ENCODE data around the gene CLPTM1L. TPM values are rescaled to one million over a fixed set of nuclear protein-coding genes. Genes with fewer than 3 reads are reported as not detected.

Gene CLPTM1L
- total and polyA plus RNA-seq, 9 of the 15 experiments (the other 6 are each of a cell fraction or from before 2014, with no cell fraction given): 3.5 to 217 (median 177) TPM

- TF ChIP-seq HOXB6 (CRISPR knock-in tag; IDR thresholded peaks at IDR 0.05; ENCODE audit: borderline replicate concordance): no peak
- no peak for TF ChIP-seq ETS2 (tag; IDR thresholded peaks at IDR 0.05; ENCODE audit: borderline replicate concordance, poor library complexity, severe bottlenecking)
- no peak for TF ChIP-seq KAT8 (IDR thresholded peaks at IDR 0.05; ENCODE audit: low read depth)
- peak; percentile 85 for TF ChIP-seq RBFOX2 (IDR thresholded peaks at IDR 0.05; ENCODE audit: low read depth, low read length)
- no peak for TF ChIP-seq NCOA2 (IDR thresholded peaks at IDR 0.05; ENCODE audit: partially characterized antibody in 2 of 2)
- peak; percentile 40; the same call in 1 of the 2 replicates for TF ChIP-seq SMAD4 (CRISPR knock-in tag; conservative IDR thresholded peaks at IDR 0.05)
- no peak for TF ChIP-seq ASH1L (IDR thresholded peaks at IDR 0.05; ENCODE audit: borderline replicate concordance, low read depth, partially characterized antibody)
- no peak for TF ChIP-seq PCBP2 (IDR thresholded peaks at IDR 0.05; ENCODE audit: low read depth, low read length, poor library complexity, severe bottlenecking)
- TF ChIP-seq PHF8 (IDR thresholded peaks at IDR 0.05; ENCODE audit: borderline replicate concordance, low read length): peak; percentile 97
- TF ChIP-seq ZNF77 (CRISPR knock-in tag; IDR thresholded peaks at IDR 0.05): no peak
- no peak for TF ChIP-seq ZNF140 (CRISPR knock-in tag; IDR thresholded peaks at IDR 0.05)
- no peak for TF ChIP-seq NCOA6 (IDR thresholded peaks at IDR 0.05)
- peak; percentile 93 for TF ChIP-seq C11orf30 (IDR thresholded peaks at IDR 0.05; ENCODE audit: low read depth)
- no peak for TF ChIP-seq ETV1 (tag; conservative IDR thresholded peaks at IDR 0.05; ENCODE audit: low read depth)
- no peak for TF ChIP-seq TSC22D4 (tag; IDR thresholded peaks at IDR 0.05)
- no peak for TF ChIP-seq IRF1 (CRISPR knock-in tag; IDR thresholded peaks at IDR 0.05; ENCODE audit: borderline replicate concordance)
- TF ChIP-seq ZNF175 (CRISPR knock-in tag; IDR thresholded peaks at IDR 0.05; ENCODE audit: low read depth): no peak
- no peak for TF ChIP-seq ZNF780A (CRISPR knock-in tag; IDR thresholded peaks at IDR 0.05)
- no peak for TF ChIP-seq NCOR1 (IDR thresholded peaks at IDR 0.05)
- TF ChIP-seq MAFK (IDR thresholded peaks at IDR 0.05; ENCODE audit: low read length): no peak
- no peak for TF ChIP-seq WHSC1 (IDR thresholded peaks at IDR 0.05; ENCODE audit: low read length)
- TF ChIP-seq GABPB1 (CRISPR knock-in tag; IDR thresholded peaks at IDR 0.05): peak; percentile 89
- no peak for TF ChIP-seq RHOXF2B (CRISPR knock-in tag; conservative IDR thresholded peaks at IDR 0.05)
- TF ChIP-seq SAFB2 (IDR thresholded peaks at IDR 0.05; ENCODE audit: borderline replicate concordance, low read depth, low read length, severe bottlenecking): no peak
- no peak for TF ChIP-seq POLR3A (IDR thresholded peaks at IDR 0.05; ENCODE audit: borderline replicate concordance, extremely low read depth, insufficient read depth, insufficient read length)
- TF ChIP-seq ZNF76 (CRISPR knock-in tag; IDR thresholded peaks at IDR 0.05; ENCODE audit: borderline replicate concordance): no peak
- TF ChIP-seq BRF1 (IDR thresholded peaks at IDR 0.05; ENCODE audit: borderline replicate concordance, extremely low read depth, insufficient read length): no peak
- TF ChIP-seq ZNF766 (CRISPR knock-in tag; conservative IDR thresholded peaks at IDR 0.05): no peak
- TF ChIP-seq NRF1 (conservative IDR thresholded peaks at IDR 0.05 in 1 of 2, IDR thresholded peaks at IDR 0.05 in 1 of 2): peak; percentile 93 to 95
- no peak for TF ChIP-seq HMG20B (CRISPR knock-in tag; IDR thresholded peaks at IDR 0.05)
These were observed at the start of gene CLPTM1L (continued) for GRCh38 chr5:1344975-1345838.

All from K562 (cell line).